Stimulated activated CD4-positive, alpha-beta T cell treated with anti-CD3 and anti-CD28 coated beads, Interleukin-2, amount 100 ng/mL, for 4 hours (primary cell): Measurements from ENCODE around the gene WDR33.
A peak's percentile ranks its signal among the peaks of the same experiment; 100 is the strongest.
"Not testable (repeated sequence)": the region's sequence is repeated elsewhere in the genome, so short reads cannot be mapped to it uniquely, and the experiment has no call there.

Experiments used
- DNase-seq: peaks from one replicate; pipeline ENCODE4 v3.0.0-alpha.2; 2020; ENCODE audit warnings: low read depth

Gene WDR33

DNA sequence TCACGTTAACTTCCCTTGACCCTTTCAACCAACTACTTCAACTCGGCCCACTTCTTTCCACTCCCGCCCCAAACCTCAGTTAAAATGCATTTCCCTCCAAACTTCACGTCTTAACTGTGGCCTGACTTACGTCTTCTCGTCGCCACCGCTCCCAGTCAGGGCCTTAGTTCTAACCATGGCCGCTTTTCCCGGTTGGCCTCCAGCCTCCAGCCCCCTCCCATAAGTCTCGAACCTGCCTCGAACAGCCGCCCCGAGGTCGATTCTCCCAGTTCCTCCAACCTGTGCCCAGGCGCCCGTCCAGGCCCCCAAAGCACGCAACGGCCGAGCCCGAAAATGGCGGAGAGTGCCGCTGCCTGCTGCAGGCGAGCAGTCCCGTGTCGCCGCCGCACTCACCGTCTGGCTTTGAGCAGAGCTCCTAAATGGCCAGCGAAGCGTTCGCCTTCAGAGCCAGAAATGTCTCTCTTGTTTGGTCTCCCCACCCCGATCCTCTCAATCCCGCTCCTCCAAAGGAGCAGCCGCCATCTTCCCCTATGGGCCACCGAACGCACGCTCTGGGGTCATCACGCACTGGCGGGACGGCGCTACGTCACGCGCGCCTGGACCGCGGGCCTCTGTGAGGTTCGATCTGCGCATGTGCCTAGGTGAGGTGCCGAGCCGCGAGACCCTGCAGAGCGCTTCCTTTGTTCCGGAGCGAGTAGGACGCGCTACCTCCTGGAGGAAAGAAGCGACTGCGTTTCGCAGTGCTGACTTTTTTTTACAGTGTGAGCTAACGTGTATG, at the start of gene WDR33:
WDR33 (minus strand) TSS at position 553 of the 778 bp plus-strand sequence. CDS start 40,190 bp downstream, outside the sequence.
- peak; percentile 89 for DNase-seq

DNA sequence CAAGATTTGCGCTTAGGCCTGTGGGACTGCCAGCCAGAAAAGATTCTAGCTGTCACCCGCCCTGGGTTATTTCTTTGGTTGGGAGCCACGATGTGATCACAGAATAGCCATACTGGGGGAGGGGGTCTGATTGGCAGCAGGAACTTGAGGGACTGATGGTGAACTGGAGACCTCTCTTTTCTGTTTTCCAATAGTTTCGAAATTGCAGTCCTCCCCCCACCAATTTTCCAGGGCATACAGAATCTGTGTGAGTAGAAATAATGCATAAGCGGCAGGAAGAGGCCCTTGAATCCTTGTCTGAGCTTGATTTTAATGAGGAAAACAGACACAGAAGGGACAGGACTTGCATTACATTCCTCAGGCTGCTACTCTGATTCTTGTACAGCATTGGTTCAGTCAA, 49.2 kb upstream of the WDR33 start:
- no peak for DNase-seq

DNA sequence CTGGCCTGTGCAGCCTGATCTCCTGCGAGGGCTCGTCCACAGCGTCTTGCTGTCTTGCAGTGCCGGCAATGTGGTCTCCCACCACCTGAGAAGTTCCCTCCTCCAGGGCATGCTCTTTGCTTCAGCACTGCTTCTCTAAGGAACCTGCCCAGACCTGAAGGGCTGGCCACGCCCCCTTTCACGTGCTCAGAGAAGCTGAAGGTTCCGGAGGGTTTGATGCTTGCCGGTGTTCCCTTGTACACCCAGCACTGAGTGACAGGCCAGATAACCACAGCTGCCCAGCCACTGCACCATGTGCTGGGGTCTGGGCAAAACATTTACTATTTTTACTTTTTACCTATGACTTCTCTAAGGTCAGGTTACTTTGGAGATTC, 48.7 kb upstream of the WDR33 start:
- peak; percentile 63 for DNase-seq

DNA sequence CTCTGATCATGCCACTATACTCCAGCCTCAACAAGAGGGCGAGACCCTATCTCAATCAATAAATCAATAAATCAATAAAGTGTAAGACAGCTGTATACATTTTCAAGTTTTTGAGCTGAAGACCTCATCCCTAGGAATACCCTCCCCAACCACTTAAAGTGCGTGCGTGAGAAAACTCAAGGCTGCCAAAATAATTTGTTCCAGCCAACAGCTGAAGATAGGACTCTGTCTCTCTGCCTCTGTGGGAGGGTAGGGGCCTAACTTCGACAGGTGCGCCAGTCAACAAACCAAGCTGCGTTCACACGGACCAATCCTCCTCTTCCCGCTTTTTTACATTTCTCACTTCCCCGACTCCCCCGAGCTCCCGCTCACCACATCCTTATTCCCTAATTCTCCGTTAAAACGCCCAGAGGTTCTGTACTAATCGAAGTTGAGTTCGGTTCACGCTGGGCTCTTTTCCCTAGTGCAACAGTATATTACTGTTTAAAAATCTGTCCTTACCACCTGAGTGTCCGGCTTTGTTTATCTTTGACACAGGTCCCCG, 46.4 kb upstream of the WDR33 start:
- peak; percentile 5 for DNase-seq

DNA sequence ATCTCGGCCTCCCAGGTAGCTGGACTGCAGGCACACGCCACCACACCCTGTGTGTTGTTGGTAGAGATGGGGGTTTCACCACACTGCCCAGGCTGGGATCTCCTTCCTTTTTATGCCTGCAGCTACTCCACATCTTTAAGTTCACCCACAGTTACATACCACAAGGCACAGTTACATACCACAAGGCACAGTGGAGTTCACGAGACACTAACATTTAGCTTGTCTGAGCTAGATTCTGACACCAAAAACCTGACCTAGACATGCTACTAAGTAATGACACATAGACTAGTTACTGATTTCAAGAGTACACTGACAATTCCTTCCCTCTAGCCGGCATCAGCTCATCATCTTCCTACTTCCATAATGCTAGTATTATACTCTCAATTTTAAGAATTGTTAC, 42.7 kb upstream of the WDR33 start:
- no peak for DNase-seq

DNA sequence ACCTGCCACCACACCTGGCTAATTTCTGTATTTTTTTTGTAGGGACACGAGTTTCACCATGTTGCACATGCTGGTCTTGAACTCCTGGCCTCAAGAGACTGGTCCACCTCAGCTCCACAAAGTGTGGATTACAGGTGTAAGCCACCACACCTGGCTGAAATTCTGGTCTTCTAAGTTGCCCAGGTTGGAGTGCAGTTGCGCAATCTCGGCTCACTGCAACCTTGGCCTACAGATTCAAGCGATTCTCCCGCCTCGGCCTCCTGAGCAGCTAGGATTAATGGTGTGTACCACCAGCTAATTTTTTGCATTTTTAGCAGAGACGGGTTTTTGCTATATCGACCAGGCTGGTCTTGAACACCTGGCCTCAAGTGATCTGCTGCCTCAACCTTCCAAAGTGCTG, 41.4 kb upstream of the WDR33 start:
- no peak for DNase-seq

DNA sequence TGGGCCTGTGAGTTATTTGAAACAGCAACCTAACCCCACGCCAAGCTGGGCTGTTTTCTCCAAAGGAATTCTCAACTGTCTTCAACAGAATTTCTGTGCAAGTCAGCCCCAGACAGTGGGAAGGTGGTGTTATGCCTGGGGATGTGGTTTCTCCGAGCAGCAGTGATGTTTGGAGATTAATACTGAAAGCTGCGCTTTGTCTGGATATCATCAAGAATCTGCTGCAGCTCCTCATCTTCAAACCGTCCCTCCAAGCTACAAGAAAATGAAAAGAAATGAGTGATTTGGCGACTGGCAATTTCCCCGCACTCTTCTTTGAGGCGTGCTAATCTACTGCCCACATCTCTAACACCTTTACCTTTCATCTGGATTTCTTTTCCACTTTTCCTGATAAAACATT, 37.0 kb upstream of the WDR33 start:
- DNase-seq, result no peak

DNA sequence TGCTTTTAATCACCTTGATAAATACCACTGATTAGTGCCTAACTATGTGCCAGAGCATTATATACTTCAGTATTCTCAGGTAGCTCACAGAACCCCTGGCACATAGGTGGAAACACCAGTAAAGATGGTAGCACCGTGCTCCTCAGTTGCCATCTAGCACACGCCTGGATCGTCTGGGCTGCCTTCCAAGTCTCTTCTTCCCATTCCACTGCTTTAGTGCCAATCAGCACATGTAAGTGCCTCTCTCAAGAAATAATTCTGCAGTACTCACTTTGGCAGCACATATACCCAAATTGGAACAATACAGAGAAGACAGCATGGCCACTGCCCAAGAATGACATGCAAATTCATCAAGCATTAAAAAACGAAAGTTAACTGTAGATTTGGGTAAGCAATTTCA, 34.0 kb upstream of the WDR33 start:
- DNase-seq, result no peak

DNA sequence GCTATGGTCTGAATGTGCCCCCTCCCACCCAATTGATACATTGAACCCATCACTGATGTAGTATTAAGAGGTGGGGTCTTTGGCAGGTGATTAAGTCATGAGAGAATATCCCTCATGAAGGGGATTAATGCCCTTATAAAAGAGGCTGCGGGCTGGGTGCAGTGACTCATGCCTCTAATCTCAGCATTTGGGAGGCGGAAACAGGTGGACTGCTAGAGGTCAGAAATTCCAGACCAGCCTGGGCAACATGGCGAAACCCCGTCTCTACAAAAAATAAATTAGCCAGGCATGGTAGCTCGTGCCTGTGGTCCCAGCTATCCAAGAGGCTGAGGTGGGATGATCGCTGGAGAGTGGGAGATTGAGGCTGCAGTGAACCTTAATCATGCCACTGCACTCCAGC, 32.7 kb upstream of the WDR33 start:
- no peak for DNase-seq

DNA sequence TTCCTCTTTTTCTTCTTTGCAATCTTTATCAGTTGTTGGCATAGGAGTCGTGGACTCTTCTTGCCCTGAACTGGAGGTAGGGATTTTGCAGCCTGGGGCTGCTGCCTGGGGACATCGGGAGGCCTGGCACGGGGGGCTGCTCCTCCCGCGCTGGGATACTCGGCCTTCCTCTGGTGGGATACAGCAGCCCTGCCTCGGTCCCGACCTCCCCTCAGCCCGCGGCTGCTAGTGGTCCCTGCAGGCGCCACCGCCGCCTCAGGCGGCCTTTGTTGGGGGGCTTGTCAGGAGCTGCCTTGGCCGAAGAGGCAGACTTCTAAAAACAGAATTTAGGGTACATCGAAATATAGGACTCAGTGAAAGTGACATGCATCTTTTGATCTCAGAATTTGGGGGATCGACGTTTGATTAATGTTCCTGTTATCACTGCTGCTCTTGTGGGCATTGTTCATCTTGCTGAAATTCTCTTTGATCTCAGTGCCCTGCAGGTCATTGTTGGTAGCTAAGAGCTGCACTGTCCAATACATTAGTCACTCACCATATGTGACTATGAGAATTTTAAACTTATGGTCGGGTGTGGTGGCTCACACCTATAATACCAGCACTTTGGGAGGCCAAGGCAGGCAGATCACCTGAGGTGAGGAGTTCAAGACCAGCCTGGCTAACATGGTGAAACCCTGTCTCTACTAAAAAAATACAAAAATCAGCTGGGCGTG, 30.7 kb upstream of the WDR33 start:
- DNase-seq, result no peak

DNA sequence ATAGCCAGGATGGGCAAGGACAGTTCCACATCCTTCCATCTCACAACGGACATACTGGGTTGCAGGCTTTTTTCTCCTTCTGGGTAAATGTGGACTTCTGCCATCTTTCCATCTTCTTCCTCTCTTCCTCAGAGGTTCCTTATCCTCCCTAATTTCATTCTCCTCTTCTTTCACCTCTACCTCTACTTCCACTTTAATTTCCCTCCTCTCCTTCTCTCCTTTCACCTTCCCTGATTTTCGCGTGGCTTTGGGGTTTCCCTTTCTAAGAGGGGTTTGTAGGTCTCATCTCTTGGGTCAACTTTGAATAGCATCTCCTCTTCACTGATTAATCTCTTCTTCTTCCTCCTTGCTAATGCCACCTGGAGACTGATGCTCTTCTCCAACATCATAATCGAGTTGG, 29.9 kb upstream of the WDR33 start:
- no peak for DNase-seq

DNA sequence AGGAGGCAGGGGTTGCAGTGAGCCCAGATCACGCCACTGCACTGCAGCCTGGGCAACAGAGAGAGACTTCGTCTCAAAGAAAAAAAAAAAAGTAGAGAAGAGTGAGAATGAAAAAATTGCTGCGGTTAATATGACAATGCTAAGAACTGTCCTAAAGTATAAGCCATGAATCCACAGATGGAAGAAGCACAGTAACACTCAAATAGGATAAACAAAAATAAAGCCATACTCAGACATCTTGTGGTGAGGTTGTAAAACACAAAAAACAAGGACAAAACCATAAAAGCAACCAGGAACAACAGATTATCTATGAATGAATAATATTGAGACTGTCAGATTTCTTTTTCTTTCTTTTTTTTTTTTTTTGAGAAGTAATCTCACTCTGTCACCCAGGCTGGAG, 24.0 kb upstream of the WDR33 start:
- DNase-seq, result no peak

DNA sequence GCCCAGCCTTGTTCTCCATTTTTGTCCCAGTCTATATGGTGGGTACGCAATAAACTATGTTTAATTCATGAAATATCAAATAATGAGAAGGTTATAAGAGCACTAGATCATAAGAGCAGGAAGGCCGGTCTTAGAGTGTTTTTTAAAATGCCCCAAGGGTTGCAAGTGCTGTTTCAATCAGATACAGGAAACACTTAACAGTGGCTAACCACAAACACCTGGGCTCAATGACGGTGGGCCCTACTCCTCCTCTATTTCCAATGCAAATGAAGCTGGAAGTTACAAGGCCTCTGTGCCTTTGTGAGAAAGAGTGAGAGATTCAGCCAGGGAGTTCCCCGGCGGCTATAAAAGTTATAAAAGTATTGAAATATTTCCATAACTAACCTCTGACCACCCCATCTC, 18.9 kb upstream of the WDR33 start:
- peak; percentile 37 for DNase-seq

DNA sequence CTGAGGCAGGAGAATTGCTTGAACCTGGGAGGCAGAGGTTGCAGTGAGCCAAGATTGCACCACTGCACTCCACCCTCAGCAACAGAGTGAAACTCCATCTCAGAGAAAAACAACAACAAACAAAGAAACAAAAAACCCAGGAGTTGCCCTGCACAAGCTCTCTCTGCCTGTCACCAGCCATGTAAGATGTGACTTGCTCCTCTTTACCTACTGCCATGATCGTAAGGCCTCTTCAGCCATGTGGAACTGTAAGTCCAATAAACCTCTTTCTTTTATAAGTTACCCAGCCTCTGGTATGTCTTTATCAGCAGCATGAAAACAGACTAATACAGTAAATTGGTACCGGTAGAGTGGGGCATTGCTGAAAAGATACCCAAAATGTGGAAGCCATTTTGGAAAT, 15.7 kb upstream of the WDR33 start:
- not testable (repeated sequence) for DNase-seq

DNA sequence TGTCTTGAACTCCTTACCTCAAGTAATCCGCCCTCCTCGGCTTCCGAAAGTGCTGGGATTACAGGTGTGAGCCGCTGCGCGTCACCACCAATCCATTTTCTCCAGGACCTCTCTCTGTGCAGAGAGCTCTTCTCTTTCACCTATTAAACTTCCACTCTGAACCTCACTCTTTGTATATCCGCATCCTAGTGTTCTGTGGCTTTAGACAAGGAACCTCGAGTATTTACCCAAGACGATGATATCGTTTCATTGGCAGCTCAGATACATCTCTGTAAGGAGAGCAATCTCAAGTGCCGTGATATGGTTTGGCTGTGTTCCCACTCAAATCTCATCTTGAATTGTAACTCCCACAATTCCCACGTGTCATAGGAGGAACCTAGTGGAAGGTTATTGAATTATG, 15.1 kb upstream of the WDR33 start:
- DNase-seq, result no peak

DNA sequence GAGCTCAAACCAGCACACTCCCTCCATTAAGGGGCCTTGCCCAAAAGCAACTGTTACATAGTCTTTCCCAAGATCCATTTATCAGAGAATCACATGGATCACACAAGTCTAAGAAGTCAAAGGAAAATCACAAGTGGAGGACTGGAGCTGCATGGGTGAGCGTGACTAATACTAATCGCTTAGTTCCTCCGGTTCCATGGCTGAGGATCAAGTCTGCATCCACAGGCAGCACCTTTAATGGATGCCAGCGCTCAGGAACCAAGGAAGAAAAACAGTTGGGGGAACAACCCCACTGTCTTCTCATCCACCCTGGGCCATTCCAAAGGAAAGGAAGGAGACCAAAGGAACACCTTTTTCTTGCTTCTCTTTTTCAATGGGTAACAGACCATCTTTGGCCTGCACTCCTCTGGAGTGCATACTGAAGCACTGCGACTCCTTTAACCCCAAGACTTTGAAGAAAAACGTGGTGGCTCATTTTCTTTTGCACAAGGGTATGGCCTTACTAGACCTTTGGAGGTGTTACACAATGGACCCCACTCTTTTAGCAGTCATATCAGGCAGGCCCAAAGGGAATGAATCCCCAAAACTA, 9.2 kb upstream of the WDR33 start:
- DNase-seq, result no peak

DNA sequence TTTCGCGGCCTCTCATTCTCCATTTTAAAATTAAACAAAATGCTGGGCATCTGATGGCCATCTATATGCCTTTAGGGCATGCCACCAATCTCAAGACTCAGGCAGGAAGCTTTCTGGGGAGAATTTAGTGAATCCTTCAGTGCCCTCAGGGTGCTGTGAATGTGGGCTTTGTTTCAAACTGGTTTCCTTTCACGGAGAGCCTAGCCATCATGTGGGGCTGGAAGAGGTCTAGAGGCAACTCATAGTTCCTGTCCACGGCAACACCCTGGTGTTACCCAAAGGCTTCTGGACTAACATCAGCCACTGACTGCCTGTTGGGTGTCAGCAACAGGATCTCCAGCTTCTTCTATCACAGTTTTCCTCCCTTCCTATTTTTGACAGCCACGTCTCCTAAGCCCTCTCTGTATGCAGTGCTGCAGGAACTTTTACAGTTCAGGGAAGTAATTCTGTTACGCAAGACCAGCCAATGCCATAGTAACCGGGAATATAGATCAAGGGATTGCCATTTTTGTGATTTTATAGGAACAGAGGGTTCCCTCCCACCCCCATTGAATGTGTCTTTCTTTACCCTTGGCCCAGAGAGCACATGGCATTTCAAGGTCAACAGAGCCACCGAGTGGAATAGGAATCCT, 7.9 kb upstream of the WDR33 start:
- DNase-seq, result no peak

DNA sequence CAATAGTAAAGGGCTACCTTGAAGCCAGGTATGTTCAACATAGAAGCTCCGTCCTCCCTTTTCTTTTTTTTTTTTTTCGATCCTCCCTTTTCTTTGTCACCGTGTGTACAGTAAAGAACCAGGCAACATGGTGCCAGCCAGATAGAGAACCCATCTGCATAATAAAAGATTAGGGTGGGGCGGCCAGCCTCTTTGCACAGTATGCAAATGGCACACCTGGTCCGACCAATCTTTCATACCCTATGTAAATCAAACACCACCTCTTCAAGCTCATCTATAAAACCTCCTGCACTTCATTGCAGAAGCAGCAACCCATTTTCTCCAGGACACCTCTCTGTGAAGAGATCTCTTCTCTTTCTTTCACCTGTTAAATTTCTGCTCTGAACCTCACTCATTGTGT, 7.3 kb upstream of the WDR33 start:
- no peak for DNase-seq

DNA sequence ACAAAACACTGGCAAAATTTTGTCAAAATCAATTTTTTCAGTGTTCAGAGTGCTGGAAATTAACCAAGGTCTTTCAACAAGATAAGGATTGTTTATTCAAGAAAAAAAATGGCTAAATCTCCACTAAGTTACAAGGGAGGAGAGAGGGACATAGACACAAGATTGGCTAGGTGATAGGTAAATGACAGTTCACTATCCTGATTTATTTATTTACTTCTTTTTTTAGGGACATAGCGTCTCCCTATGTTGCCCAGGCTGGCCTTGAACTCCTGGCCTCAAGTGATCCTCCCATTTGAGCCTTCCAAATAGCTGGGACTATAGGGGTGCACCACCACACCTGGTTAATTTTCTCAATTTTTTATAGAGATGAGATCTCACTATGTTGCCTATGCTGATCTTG, 3.7 kb upstream of the WDR33 start:
- DNase-seq, result no peak

DNA sequence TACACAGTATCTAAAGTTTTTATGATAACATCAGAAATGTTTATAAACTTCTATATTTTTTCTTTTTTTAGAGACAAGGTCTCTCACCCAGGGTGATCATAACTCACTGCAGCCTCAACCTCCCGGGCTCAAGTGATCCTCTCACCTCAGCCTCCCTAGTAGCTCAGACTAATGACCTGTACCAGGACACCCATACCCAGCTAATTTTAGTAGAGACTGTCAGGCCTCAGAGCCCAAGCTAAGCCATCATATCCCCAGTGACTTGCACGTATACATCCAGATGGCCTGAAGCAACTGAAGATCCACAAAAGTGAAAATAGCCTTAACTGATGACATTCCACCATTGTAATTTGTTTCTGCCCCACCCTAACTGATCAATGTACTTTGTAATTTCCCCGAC, 1.5 kb upstream of the WDR33 start:
- not testable (repeated sequence) for DNase-seq

DNA sequence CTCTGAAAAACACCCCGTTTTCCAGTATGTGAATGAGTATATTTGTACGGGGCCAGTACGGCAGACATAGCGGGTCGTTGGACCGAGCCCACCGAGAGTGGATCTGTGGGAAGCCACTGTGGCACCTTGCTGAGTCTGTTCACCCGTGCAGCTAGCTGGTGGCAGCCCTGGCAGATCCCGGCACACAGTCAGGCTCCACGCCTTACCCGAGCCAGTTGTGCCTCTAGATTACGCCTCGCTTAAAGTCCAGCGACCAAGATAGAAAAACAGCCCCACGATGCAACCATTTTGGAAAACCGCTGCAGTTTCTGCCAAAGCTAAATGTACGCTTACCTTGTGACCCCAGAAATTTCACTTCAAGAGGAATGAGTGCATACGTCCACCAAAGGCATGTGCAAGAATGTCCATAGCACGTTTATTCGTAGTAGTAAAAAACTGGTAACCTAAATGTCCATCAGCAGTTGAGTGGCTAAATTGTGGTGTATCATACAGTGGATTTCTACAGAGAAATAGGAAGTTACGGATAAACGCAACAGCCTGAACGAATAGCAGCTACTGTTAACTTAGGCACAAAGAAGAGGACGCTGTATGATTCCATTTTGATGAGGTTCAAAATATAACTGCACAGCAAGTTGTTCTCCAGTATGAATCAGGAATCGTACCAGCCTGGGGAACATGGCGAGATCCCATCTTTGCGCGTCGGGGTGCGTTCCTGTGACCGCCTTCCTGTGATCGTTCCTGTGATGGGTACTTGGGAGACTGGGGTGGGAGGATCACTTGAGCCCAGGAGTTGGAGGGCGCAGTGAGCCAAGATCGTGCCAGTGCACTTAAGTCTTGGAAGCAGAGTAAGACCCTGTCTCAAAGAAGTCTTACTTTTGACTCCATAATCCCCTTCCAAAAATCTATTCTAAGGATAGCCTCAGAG, 688 bp upstream of the WDR33 start:
- no peak for DNase-seq
